ENCODE results near the gene SNED1. TPM values are rescaled to one million over a fixed set of nuclear protein-coding genes. Genes with fewer than 3 reads are reported as not detected.
A peak's percentile ranks its signal among the peaks of the same experiment; 100 is the strongest.

Gene SNED1
- total and polyA plus RNA-seq, 3 experiments from 2014 or later = 0.90 to 3.5 (median 1.8) TPM

- H3K4me3 Mint-ChIP-seq = no peak overlapping the region
- peaks cover 0 to 2% (median 0%) of the 10 kb centered on the region in 3 donors for H3K36me3 Mint-ChIP-seq
- no peaks in the 10 kb centered on the region for H3K36me3 ChIP-seq (ENCODE audit: insufficient read depth, low read length)
- DNase-seq = no peak
- ChIA-PET CTCF (no interaction called here), POLR2A (no interaction called here)
- H3K27ac Mint-ChIP-seq = peak overlapping the region in 1 of 8 donors; percentile 32
- no peaks in the 10 kb centered on the region for H3K27me3 ChIP-seq (ENCODE audit: insufficient read depth, low read length, poor library complexity, severe bottlenecking)
- H3K4me3 ChIP-seq (ENCODE audit: low read length) = no peak overlapping the region
- no peaks in the 10 kb centered on the region for H3K9me3 ChIP-seq (ENCODE audit: low read length)
- no peak overlapping the region for H3K27ac ChIP-seq (ENCODE audit: low read depth, low read length)
- H3K9me3 Mint-ChIP-seq = peaks cover 0 to 2% (median 0%) of the 10 kb centered on the region in 5 donors
- H3K4me1 ChIP-seq (ENCODE audit: insufficient read depth, low read length) = no peaks in the 10 kb centered on the region
- no peaks in the 10 kb centered on the region for H3K27me3 Mint-ChIP-seq
- H3K4me1 Mint-ChIP-seq = no peaks in the 10 kb centered on the region
These were observed 52.5 kb downstream of the SNED1 start for GRCh38 chr2:241050624-241051577.

GRCh38 chr2:241051578-241052487 is 53.4 kb downstream of the SNED1 start:
- Histone ChIP-seq H3K4me1 (ENCODE audit: insufficient read depth, low read length) (no peaks in the 10 kb centered on the region), H3K9me3 (ENCODE audit: low read length) (no peaks in the 10 kb centered on the region), H3K27ac (ENCODE audit: low read depth, low read length) (no peak overlapping the region), H3K27me3 (ENCODE audit: insufficient read depth, low read length, poor library complexity, severe bottlenecking) (no peaks in the 10 kb centered on the region), H3K4me3 (ENCODE audit: low read length) (no peak overlapping the region), H3K36me3 (ENCODE audit: insufficient read depth, low read length) (no peaks in the 10 kb centered on the region)
- peak in 1 of 5 donors; percentile 45 for DNase-seq
- no peak overlapping the region for H3K27ac Mint-ChIP-seq
- peak overlapping the region in 1 of 7 donors; percentile 48 for H3K4me3 Mint-ChIP-seq
- H3K9me3 Mint-ChIP-seq = no peaks in the 10 kb centered on the region
- H3K36me3 Mint-ChIP-seq = peaks cover 0 to 2% (median 0%) of the 10 kb centered on the region in 3 donors
- CTCF ChIA-PET = no interaction called here
- POLR2A ChIA-PET = no interaction called here
- H3K27me3 Mint-ChIP-seq = no peaks in the 10 kb centered on the region
- no peaks in the 10 kb centered on the region for H3K4me1 Mint-ChIP-seq

- Histone ChIP-seq H3K4me1 (ENCODE audit: insufficient read depth, low read length) (no peaks in the 10 kb centered on the region), H3K27ac (ENCODE audit: low read depth, low read length) (no peak overlapping the region), H3K27me3 (ENCODE audit: insufficient read depth, low read length, poor library complexity, severe bottlenecking) (no peaks in the 10 kb centered on the region), H3K9me3 (ENCODE audit: low read length) (no peaks in the 10 kb centered on the region), H3K36me3 (ENCODE audit: insufficient read depth, low read length) (no peaks in the 10 kb centered on the region), H3K4me3 (ENCODE audit: low read length) (no peak overlapping the region)
- Mint-ChIP-seq H3K9me3 (no peaks in the 10 kb centered on the region), H3K36me3 (peaks cover 0 to 2% (median 0%) of the 10 kb centered on the region in 3 donors), H3K27ac (no peak overlapping the region), H3K27me3 (no peaks in the 10 kb centered on the region), H3K4me1 (peaks cover 0 to 3% (median 3%) of the 10 kb centered on the region in 3 donors), H3K4me3 (no peak overlapping the region)
- CTCF ChIA-PET = no interaction called here
- POLR2A ChIA-PET = no interaction called here
- no peak for DNase-seq
These were observed 54.4 kb downstream of the SNED1 start for GRCh38 chr2:241052677-241053360.

- POLR2A ChIA-PET = no interaction called here
- Mint-ChIP-seq H3K4me3 (peak overlapping the region in 1 of 7 donors; percentile 23), H3K27ac (peak overlapping the region in 1 of 8 donors; percentile 57), H3K9me3 (no peaks in the 10 kb centered on the region), H3K4me1 (peaks cover 0 to 7% (median 7%) of the 10 kb centered on the region in 3 donors), H3K36me3 (peaks cover 0 to 2% (median 0%) of the 10 kb centered on the region in 3 donors), H3K27me3 (no peaks in the 10 kb centered on the region)
- no peaks in the 10 kb centered on the region for H3K9me3 ChIP-seq (ENCODE audit: low read length)
- no peak overlapping the region for H3K27ac ChIP-seq (ENCODE audit: low read depth, low read length)
- no peaks in the 10 kb centered on the region for H3K4me1 ChIP-seq (ENCODE audit: insufficient read depth, low read length)
- H3K36me3 ChIP-seq (ENCODE audit: insufficient read depth, low read length) = no peaks in the 10 kb centered on the region
- CTCF ChIA-PET = no interaction called here
- DNase-seq = no peak
- no peaks in the 10 kb centered on the region for H3K27me3 ChIP-seq (ENCODE audit: insufficient read depth, low read length, poor library complexity, severe bottlenecking)
- H3K4me3 ChIP-seq (ENCODE audit: low read length) = no peak overlapping the region
These were observed 55.3 kb downstream of the SNED1 start for GRCh38 chr2:241053576-241054251.

- H3K27me3 Mint-ChIP-seq = no peaks in the 10 kb centered on the region
- no peak overlapping the region for H3K27ac Mint-ChIP-seq
- ChIA-PET POLR2A (interaction anchor here (0.7 kb wide), 1 partner anchor 89 kb away, joined by 5 read pairs; no protein-coding TSS in a partner anchor), CTCF (interaction anchor here (1.0 kb wide), 1 partner anchor 89 kb away, joined by 3 read pairs; the partner anchor contains the start of genes PASK and PPP1R7)
- H3K4me3 Mint-ChIP-seq = no peak overlapping the region
- H3K9me3 Mint-ChIP-seq = no peaks in the 10 kb centered on the region
- Histone ChIP-seq H3K27me3 (ENCODE audit: insufficient read depth, low read length, poor library complexity, severe bottlenecking) (no peaks in the 10 kb centered on the region), H3K27ac (ENCODE audit: low read depth, low read length) (no peak overlapping the region), H3K4me1 (ENCODE audit: insufficient read depth, low read length) (no peaks in the 10 kb centered on the region), H3K36me3 (ENCODE audit: insufficient read depth, low read length) (no peaks in the 10 kb centered on the region), H3K4me3 (ENCODE audit: low read length) (no peak overlapping the region), H3K9me3 (ENCODE audit: low read length) (no peaks in the 10 kb centered on the region)
- peaks cover 3 to 14% (median 7%) of the 10 kb centered on the region in 3 donors for H3K4me1 Mint-ChIP-seq
- H3K36me3 Mint-ChIP-seq = no peaks in the 10 kb centered on the region
- DNase-seq = no peak
These were observed 62.9 kb downstream of the SNED1 start for GRCh38 chr2:241061275-241061674.

GRCh38 chr2:241062389-241063092 is 64.1 kb downstream of the SNED1 start:
- POLR2A ChIA-PET = no interaction called here
- no peaks in the 10 kb centered on the region for H3K36me3 ChIP-seq (ENCODE audit: insufficient read depth, low read length)

GRCh38 chr2:241063093-241063551 is 64.7 kb downstream of the SNED1 start:
- Histone ChIP-seq H3K9me3 (ENCODE audit: low read length) (no peaks in the 10 kb centered on the region), H3K36me3 (ENCODE audit: insufficient read depth, low read length) (no peaks in the 10 kb centered on the region), H3K4me3 (ENCODE audit: low read length) (no peak overlapping the region), H3K4me1 (ENCODE audit: insufficient read depth, low read length) (no peaks in the 10 kb centered on the region), H3K27ac (ENCODE audit: low read depth, low read length) (no peak overlapping the region), H3K27me3 (ENCODE audit: insufficient read depth, low read length, poor library complexity, severe bottlenecking) (no peaks in the 10 kb centered on the region)
- POLR2A ChIA-PET = no interaction called here
- Mint-ChIP-seq H3K27ac (no peak overlapping the region), H3K27me3 (no peaks in the 10 kb centered on the region), H3K9me3 (no peaks in the 10 kb centered on the region), H3K36me3 (no peaks in the 10 kb centered on the region), H3K4me1 (peaks cover under 1 to 8% (median 3%) of the 10 kb centered on the region in 3 donors), H3K4me3 (no peak overlapping the region)
- CTCF ChIA-PET = no interaction called here
- no peak for DNase-seq

More at GRCh38 chr2:241062389-241063092, 64.1 kb downstream of the SNED1 start:
- DNase-seq = no peak
- H3K36me3 Mint-ChIP-seq = no peaks in the 10 kb centered on the region
- H3K4me3 Mint-ChIP-seq = no peak overlapping the region
- H3K4me1 ChIP-seq (ENCODE audit: insufficient read depth, low read length) = no peaks in the 10 kb centered on the region
- H3K27me3 Mint-ChIP-seq = no peaks in the 10 kb centered on the region
- H3K27me3 ChIP-seq (ENCODE audit: insufficient read depth, low read length, poor library complexity, severe bottlenecking) = no peaks in the 10 kb centered on the region
- no peak overlapping the region for H3K27ac ChIP-seq (ENCODE audit: low read depth, low read length)
- CTCF ChIA-PET = interaction anchor here (0.9 to 1.0 kb wide), 2 partner anchors 88 to 548 kb away, joined by 3 read pairs; partner anchors contain the start of genes PASK and PPP1R7
- no peak overlapping the region for H3K27ac Mint-ChIP-seq
- no peaks in the 10 kb centered on the region for H3K9me3 Mint-ChIP-seq
- no peaks in the 10 kb centered on the region for H3K9me3 ChIP-seq (ENCODE audit: low read length)
- peaks cover 3 to 14% (median 7%) of the 10 kb centered on the region in 3 donors for H3K4me1 Mint-ChIP-seq
- H3K4me3 ChIP-seq (ENCODE audit: low read length) = no peak overlapping the region
